BJ (cell line): ENCODE measurements around the gene EHD4. TPM values are rescaled to one million over a fixed set of nuclear protein-coding genes. Genes with fewer than 3 reads are reported as not detected.

Experiments
- CTCF ChIA-PET: fragments of 350-600 bp; formaldehyde crosslinking; extraction: SDS; loops from one replicate; lab custom pipeline; 2021; ENCODE audit warnings: antibody characterized with exemption, inconsistent platforms; lab: Yijun Ruan, JAX
- POLR2A ChIA-PET: fragments of 300-600 bp; sonication (Branson Sonifier 250); formaldehyde crosslinking; extraction: SDS; loops from one replicate; lab custom pipeline; 2021; ENCODE audit warnings: antibody characterized with exemption; lab: Charles Lee
- DNase-seq: peaks from one replicate; pipeline ENCODE4 v3.0.0-alpha.2; 2011; ENCODE audit warnings: low read depth
- H3K27me3 ChIP-seq: 2 replicates; pipeline ENCODE4 v1.6.0; 2011; ENCODE audit warnings: low read length; ENCODE audit not compliant: control insufficient read depth, insufficient read depth
- H3K36me3 ChIP-seq: 2 replicates; pipeline ENCODE4 v1.5.1; 2011; ENCODE audit warnings: low read length; ENCODE audit not compliant: control insufficient read depth, insufficient read depth
- H3K4me3 ChIP-seq: 2 replicates; pipeline ENCODE4 v1.5.1; 2011; ENCODE audit warnings: low read depth, mild to moderate bottlenecking, control low read depth, low read length
- polyA minus RNA-seq: library from RNA; depleted of rRNA, polyadenylated mRNA; stranded (reverse); fragments of >200 nt; gene quantifications from 2 replicates; pipeline ENCODE4 v1.2.3, GENCODE V29; 2011; rRNA and poly(A)+ RNA removed
- polyA plus RNA-seq: library from polyadenylated mRNA; depleted of rRNA; stranded (reverse); fragments of >200 nt; gene quantifications from 2 replicates; pipeline ENCODE4 v1.2.3, GENCODE V29; 2011; rRNA removed
- TF ChIP-seq, protein P1 (sequence below): IDR thresholded peaks from 2 replicates; pipeline ENCODE4 v1.5.1; 2011; ENCODE audit warnings: low read depth, mild to moderate bottlenecking, control low read depth, inconsistent platforms, low read length, moderate library complexity; ENCODE audit not compliant: insufficient read depth

Gene EHD4
- 14.9 and 17.0 TPM in 2 replicates for polyA plus RNA-seq
- polyA minus RNA-seq = 15.3 and 18.6 TPM in 2 replicates

DNA sequence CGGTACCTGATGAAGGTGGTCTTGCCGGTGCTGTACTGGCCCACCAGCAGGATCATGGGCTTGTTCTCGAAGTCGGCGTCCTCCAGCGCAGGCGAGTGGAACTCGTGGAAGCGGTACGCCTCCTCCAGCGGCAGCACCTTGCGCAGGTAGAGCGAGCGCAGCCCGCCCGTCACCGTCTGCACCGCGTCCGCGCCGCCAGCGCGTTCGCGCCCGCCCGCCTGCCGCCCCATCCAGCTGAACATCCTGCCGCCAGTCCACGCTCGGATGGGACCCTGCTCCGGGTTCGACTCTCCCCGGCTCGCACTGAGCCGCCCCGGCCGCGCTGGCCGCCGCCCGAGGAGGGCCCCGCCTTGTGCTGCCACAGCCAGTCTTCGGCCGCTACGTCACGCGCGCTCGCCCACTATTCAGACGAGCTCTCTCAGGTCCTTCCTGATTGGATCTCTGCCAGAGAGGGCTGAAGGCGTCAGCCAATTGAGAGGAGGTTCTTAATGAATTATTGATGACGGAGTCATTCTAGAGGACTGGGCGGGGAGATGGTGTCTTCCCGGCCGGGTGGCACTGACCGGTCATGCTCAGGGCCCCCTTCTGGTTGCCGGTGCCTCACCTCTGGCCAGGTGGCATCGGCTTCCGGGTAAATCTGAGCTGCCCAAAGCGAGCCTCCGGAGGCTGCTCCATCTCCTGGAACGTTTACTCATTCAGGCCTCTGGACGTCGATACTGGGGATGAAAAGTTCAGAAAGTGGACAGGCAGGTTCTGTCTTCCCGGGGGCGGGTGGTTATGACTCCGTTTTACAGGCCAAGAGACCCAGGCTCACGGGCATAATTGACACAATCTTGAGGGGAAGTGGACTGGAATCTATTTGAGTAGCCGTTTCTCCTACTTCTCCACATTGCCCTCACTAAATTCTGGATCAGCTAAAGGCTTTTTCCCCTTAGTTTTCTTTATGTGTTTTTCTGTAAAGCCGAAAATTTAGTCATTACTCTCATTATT is at the start of gene EHD4:
Gene EHD4 (minus strand): TSS at position 305 of the 990 bp plus-strand sequence. CDS start 63 bp downstream, at position 242.
- no peaks in the 10 kb centered on the region for H3K27me3 ChIP-seq
- H3K4me3 ChIP-seq = peak within 1 kb of the TSS; percentile 59
- peak; percentile 86 for DNase-seq
- H3K36me3 ChIP-seq = no peaks in the 10 kb centered on the region
- ChIA-PET POLR2A (interaction anchor here (0.8 kb wide), 1 partner anchor 28 kb away, joined by 3 read pairs; no protein-coding TSS in a partner anchor), CTCF (interaction anchor here (0.8 to 3.4 kb wide), 12 partner anchors 10 to 196 kb away, joined by 3 to 13 read pairs (median 3); no protein-coding TSS in a partner anchor)
- TF ChIP-seq, protein P1, sequence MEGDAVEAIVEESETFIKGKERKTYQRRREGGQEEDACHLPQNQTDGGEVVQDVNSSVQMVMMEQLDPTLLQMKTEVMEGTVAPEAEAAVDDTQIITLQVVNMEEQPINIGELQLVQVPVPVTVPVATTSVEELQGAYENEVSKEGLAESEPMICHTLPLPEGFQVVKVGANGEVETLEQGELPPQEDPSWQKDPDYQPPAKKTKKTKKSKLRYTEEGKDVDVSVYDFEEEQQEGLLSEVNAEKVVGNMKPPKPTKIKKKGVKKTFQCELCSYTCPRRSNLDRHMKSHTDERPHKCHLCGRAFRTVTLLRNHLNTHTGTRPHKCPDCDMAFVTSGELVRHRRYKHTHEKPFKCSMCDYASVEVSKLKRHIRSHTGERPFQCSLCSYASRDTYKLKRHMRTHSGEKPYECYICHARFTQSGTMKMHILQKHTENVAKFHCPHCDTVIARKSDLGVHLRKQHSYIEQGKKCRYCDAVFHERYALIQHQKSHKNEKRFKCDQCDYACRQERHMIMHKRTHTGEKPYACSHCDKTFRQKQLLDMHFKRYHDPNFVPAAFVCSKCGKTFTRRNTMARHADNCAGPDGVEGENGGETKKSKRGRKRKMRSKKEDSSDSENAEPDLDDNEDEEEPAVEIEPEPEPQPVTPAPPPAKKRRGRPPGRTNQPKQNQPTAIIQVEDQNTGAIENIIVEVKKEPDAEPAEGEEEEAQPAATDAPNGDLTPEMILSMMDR = peak; percentile 48

GRCh38 chr15:42021593-42021992 is 49.2 kb upstream of the EHD4 start:
- CTCF ChIA-PET = interaction anchor here (0.8 kb wide), 1 partner anchor 39 kb away, joined by 3 read pairs; no protein-coding TSS in a partner anchor
- H3K36me3 ChIP-seq = no peaks in the 10 kb centered on the region
- POLR2A ChIA-PET = no interaction called here
- no peak for DNase-seq
- peaks cover 17% of the 10 kb centered on the region for H3K27me3 ChIP-seq
- TF ChIP-seq, protein P1 = no peak
- no peak overlapping the region for H3K4me3 ChIP-seq

DNA sequence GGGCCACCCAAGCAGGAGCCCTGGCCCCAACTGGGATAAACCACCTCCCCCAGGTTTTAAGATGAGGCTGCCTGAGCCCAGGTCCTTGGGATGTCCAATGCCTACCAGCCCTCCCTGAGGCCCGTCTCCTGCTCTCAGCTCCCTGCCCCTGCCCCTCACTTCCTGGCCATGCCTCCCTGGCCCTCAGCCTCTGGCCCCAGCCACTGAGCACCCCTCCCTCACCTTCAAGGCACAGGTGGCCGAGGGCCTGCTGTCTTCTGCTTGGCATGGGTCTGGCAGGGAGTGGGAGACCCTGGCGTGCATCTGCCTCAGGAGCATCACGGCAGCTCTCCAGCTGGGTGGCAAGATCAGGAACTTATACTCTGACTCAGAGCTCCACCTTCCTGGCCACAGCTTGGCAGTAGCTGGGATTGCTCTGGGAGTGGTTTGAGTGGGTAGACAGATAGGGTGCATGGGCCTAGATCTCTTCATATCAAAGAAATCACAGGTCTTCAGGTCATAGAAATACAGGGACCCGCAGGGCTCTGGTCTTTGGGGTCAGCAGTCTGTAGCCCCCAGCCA is 48.4 kb upstream of the EHD4 start, which contains the start of gene PLA2G4E:
Gene PLA2G4E (minus strand): TSS at position 330 of the 561 bp plus-strand sequence. CDS start 12 bp downstream, at position 318.
- H3K4me3 ChIP-seq = no peak within 1 kb of the TSS
- CTCF ChIA-PET = interaction anchor here (0.9 to 4.4 kb wide), 2 partner anchors 7 to 118 kb away, joined by 3 to 16 read pairs; no protein-coding TSS in a partner anchor
- DNase-seq = no peak

GRCh38 chr15:42018306-42019224 is 46.2 kb upstream of the EHD4 start:
- TF ChIP-seq, protein P1 = no peak
- DNase-seq = no peak
- ChIA-PET POLR2A (no interaction called here), CTCF (interaction anchor here (0.7 to 4.4 kb wide), 3 partner anchors 9 to 29 kb away, joined by 3 to 16 read pairs (median 3); no protein-coding TSS in a partner anchor)
- Histone ChIP-seq H3K36me3 (no peaks in the 10 kb centered on the region), H3K4me3 (no peak overlapping the region), H3K27me3 (peaks cover 21% of the 10 kb centered on the region)

More for the DNA sequence above, 48.4 kb upstream of the EHD4 start, which contains the start of gene PLA2G4E:
- Histone ChIP-seq H3K36me3 (no peaks in the 10 kb centered on the region), H3K27me3 (peaks cover 18% of the 10 kb centered on the region)
- TF ChIP-seq, protein P1 = no peak
- POLR2A ChIA-PET = no interaction called here
